H9 (cell line): ENCODE measurements around the gene USP47. TPM values are rescaled to one million over a fixed set of nuclear protein-coding genes. Genes with fewer than 3 reads are reported as not detected.
A peak's percentile ranks its signal among the peaks of the same experiment; 100 is the strongest.

Experiments
- DNase-seq: peaks from one replicate; pipeline ENCODE4 v3.0.0-alpha.2; 2017
- H2AFZ ChIP-seq: one replicate; pipeline ENCODE4 v1.6.1; 2013; ENCODE audit warnings: mild to moderate bottlenecking, low read length, control low read depth, moderate library complexity
- H2AK5ac ChIP-seq: 2 replicates; pipeline ENCODE4 v1.6.1; 2013; ENCODE audit warnings: low read length, control low read depth, mixed read lengths; ENCODE audit not compliant: insufficient read length
- H2BK120ac ChIP-seq: one replicate; pipeline ENCODE4 v1.6.1; 2013; ENCODE audit warnings: low read depth, mild to moderate bottlenecking, low read length, control low read depth, inconsistent platforms; ENCODE audit not compliant: poor library complexity, severe bottlenecking
- H2BK12ac ChIP-seq: 2 replicates; pipeline ENCODE4 v1.6.1; 2013; ENCODE audit warnings: low read length, control low read depth, mixed read lengths, low read depth; ENCODE audit not compliant: insufficient read length
- H2BK15ac ChIP-seq: 2 replicates; pipeline ENCODE4 v1.6.1; 2013; ENCODE audit warnings: low read depth, low read length, control low read depth
- H2BK20ac ChIP-seq: one replicate; pipeline ENCODE4 v1.6.1; 2013; ENCODE audit warnings: low read depth, mild to moderate bottlenecking, low read length, control low read depth, inconsistent platforms; ENCODE audit not compliant: poor library complexity, severe bottlenecking
- H2BK5ac ChIP-seq: 2 replicates; pipeline ENCODE4 v1.6.1; 2013; ENCODE audit warnings: low read length, control low read depth, mixed read lengths; ENCODE audit not compliant: insufficient read length
- H3K14ac ChIP-seq: 2 replicates; pipeline ENCODE4 v1.6.1; 2013; ENCODE audit warnings: low read length, control low read depth; ENCODE audit not compliant: insufficient read depth
- H3K18ac ChIP-seq: 2 replicates; pipeline ENCODE4 v1.6.1; 2013; ENCODE audit warnings: low read depth, mild to moderate bottlenecking, mixed read lengths, low read length, control low read depth; ENCODE audit not compliant: insufficient read length
- H3K23ac ChIP-seq: 2 replicates; pipeline ENCODE4 v1.6.1; 2013; ENCODE audit warnings: low read length, control low read depth, mixed read lengths, low read depth; ENCODE audit not compliant: insufficient read length
- H3K23me2 ChIP-seq: 2 replicates; pipeline ENCODE4 v1.6.1; 2013; ENCODE audit warnings: low read depth, mild to moderate bottlenecking, mixed read lengths, low read length, control low read depth; ENCODE audit not compliant: insufficient read length, poor library complexity, severe bottlenecking
- H3K27ac ChIP-seq: 2 replicates; pipeline ENCODE4 v1.5.1; 2013; ENCODE audit warnings: low read length, control low read depth, mixed read lengths, low read depth; ENCODE audit not compliant: insufficient read length
- H3K27me3 ChIP-seq: 2 replicates; pipeline ENCODE4 v1.6.1; 2013; ENCODE audit warnings: low read length, control low read depth, inconsistent platforms; ENCODE audit not compliant: insufficient read depth
- H3K4ac ChIP-seq: 2 replicates; pipeline ENCODE4 v1.6.1; 2013; ENCODE audit warnings: low read depth, mild to moderate bottlenecking, control low read depth, inconsistent platforms, low read length, moderate library complexity
- H3K4me1 ChIP-seq: 2 replicates; pipeline ENCODE4 v1.6.1; 2013; ENCODE audit warnings: low read length, control low read depth, inconsistent platforms; ENCODE audit not compliant: insufficient read depth
- H3K4me2 ChIP-seq: 2 replicates; pipeline ENCODE4 v1.6.1; 2013; ENCODE audit warnings: low read length, control low read depth, mixed read lengths; ENCODE audit not compliant: insufficient read length, insufficient read depth
- H3K56ac ChIP-seq: 2 replicates; pipeline ENCODE4 v1.6.1; 2013; ENCODE audit warnings: low read depth, mild to moderate bottlenecking, mixed read lengths, low read length, control low read depth; ENCODE audit not compliant: insufficient read length
- H3K79me1 ChIP-seq: 2 replicates; pipeline ENCODE4 v1.6.1; 2013; ENCODE audit warnings: low read depth, mild to moderate bottlenecking, moderate library complexity, low read length, control low read depth, inconsistent platforms; ENCODE audit not compliant: insufficient read depth, poor library complexity, severe bottlenecking
- H3K79me2 ChIP-seq: 2 replicates; pipeline ENCODE4 v1.6.1; 2013; ENCODE audit warnings: low read length, control low read depth, inconsistent platforms; ENCODE audit not compliant: insufficient read depth
- H3K9ac ChIP-seq: 2 replicates; pipeline ENCODE4 v1.6.1; 2013; ENCODE audit warnings: low read length, control low read depth, mixed read lengths; ENCODE audit not compliant: insufficient read length; ENCODE audit errors: extremely low read depth
- H3K9me3 ChIP-seq: one replicate; pipeline ENCODE4 v1.6.1; 2013; ENCODE audit warnings: low read depth, low read length, inconsistent platforms; ENCODE audit not compliant: control insufficient read depth
- H3T11ph ChIP-seq: one replicate; pipeline ENCODE4 v1.6.1; 2013; ENCODE audit warnings: mild to moderate bottlenecking, low read length, control low read depth, inconsistent platforms
- H4K20me1 ChIP-seq: one replicate; pipeline ENCODE4 v1.6.1; 2013; ENCODE audit not compliant: control insufficient read depth, insufficient read length, insufficient read depth
- H4K5ac ChIP-seq: 2 replicates; pipeline ENCODE4 v1.6.1; 2013; ENCODE audit warnings: low read depth, mild to moderate bottlenecking, mixed read lengths, low read length, control low read depth; ENCODE audit not compliant: insufficient read length
- H4K8ac ChIP-seq: replicated peaks from 2 replicates; pipeline ENCODE4 v1.6.1; 2013; ENCODE audit warnings: low read length, control low read depth, mixed read lengths, low read depth; ENCODE audit not compliant: insufficient read length
- H4K91ac ChIP-seq: 2 replicates; pipeline ENCODE4 v1.6.1; 2013; ENCODE audit warnings: low read depth, mild to moderate bottlenecking, moderate library complexity, mixed read lengths, low read length, control low read depth; ENCODE audit not compliant: insufficient read length
- H3K27ac Mint-ChIP-seq, 3 experiments: 2 replicates in 2 of 3; 3 replicates in 1 of 3; pipeline ENCODE4 v1.8.0; 2020 to 2021; ENCODE audit warnings: mixed read lengths in 3 of 3, mild to moderate bottlenecking in 1 of 3, moderate library complexity in 1 of 3
- H3K27me3 Mint-ChIP-seq: 2 replicates; pipeline ENCODE4 v1.8.0; 2021; ENCODE audit warnings: low read depth, mild to moderate bottlenecking, moderate library complexity, mixed read lengths
- H3K36me3 Mint-ChIP-seq, 3 experiments: 2 replicates in 2 of 3; 3 replicates in 1 of 3; pipeline ENCODE4 v1.8.0; 2020 to 2021; ENCODE audit warnings: low read depth in 3 of 3, mixed read lengths in 3 of 3; ENCODE audit not compliant: insufficient read depth in 1 of 3
- H3K4me1 Mint-ChIP-seq, 2 experiments: 2 replicates each; pipeline ENCODE4 v1.8.0; 2020; ENCODE audit warnings: mixed read lengths in 2 of 2
- H3K4me3 Mint-ChIP-seq, 2 experiments: 2 replicates in 1 of 2; 3 replicates in 1 of 2; pipeline ENCODE4 v1.8.0; 2020 to 2021; ENCODE audit warnings: mild to moderate bottlenecking in 2 of 2, mixed read lengths in 2 of 2, moderate library complexity in 1 of 2
- H3K9me3 Mint-ChIP-seq, 2 experiments: 2 replicates in 1 of 2; 3 replicates in 1 of 2; pipeline ENCODE4 v1.8.0; 2020; ENCODE audit warnings: mild to moderate bottlenecking in 2 of 2, mixed read lengths in 2 of 2, moderate library complexity in 1 of 2
- WGBS: extraction: QIAGEN DNeasy Blood & Tissue Kit; methylation state at CpG from one replicate; pipeline ENCODE4 v1.1.7; 2013; ENCODE audit warnings: missing lambda C conversion rate, low lambda C conversion rate, mixed read lengths; ENCODE audit not compliant: insufficient read length; ENCODE audit errors: extremely low coverage; 5-methylcytosine and 5-hydroxymethylcytosine counted together
- long read RNA-seq: library from polyadenylated mRNA; unstranded; transcript quantifications from one replicate; pipeline ENCODE4 v2.0.0, GENCODE V29; 2020
- total RNA-seq: library from RNA; stranded (reverse); gene quantifications from 2 replicates; pipeline ENCODE4 v1.2.1, GENCODE V29; 2021
- TF ChIP-seq, protein P1 (sequence below): fragments of 200-600 bp; sonication (generic); conservative IDR thresholded peaks from 3 replicates; pipeline ENCODE4 v1.8.0; 2021; ENCODE audit warnings: antibody characterized with exemption, mild to moderate bottlenecking

The USP47 gene, protein sequence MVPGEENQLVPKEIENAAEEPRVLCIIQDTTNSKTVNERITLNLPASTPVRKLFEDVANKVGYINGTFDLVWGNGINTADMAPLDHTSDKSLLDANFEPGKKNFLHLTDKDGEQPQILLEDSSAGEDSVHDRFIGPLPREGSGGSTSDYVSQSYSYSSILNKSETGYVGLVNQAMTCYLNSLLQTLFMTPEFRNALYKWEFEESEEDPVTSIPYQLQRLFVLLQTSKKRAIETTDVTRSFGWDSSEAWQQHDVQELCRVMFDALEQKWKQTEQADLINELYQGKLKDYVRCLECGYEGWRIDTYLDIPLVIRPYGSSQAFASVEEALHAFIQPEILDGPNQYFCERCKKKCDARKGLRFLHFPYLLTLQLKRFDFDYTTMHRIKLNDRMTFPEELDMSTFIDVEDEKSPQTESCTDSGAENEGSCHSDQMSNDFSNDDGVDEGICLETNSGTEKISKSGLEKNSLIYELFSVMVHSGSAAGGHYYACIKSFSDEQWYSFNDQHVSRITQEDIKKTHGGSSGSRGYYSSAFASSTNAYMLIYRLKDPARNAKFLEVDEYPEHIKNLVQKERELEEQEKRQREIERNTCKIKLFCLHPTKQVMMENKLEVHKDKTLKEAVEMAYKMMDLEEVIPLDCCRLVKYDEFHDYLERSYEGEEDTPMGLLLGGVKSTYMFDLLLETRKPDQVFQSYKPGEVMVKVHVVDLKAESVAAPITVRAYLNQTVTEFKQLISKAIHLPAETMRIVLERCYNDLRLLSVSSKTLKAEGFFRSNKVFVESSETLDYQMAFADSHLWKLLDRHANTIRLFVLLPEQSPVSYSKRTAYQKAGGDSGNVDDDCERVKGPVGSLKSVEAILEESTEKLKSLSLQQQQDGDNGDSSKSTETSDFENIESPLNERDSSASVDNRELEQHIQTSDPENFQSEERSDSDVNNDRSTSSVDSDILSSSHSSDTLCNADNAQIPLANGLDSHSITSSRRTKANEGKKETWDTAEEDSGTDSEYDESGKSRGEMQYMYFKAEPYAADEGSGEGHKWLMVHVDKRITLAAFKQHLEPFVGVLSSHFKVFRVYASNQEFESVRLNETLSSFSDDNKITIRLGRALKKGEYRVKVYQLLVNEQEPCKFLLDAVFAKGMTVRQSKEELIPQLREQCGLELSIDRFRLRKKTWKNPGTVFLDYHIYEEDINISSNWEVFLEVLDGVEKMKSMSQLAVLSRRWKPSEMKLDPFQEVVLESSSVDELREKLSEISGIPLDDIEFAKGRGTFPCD (N-terminal part only)
- 24.3 and 26.7 TPM in 2 replicates for total RNA-seq
- long read RNA-seq, full-length matches to known transcripts, result 91 of 260 reads
- long read RNA-seq, partial matches to known transcripts, result 137 of 260 reads
- long read RNA-seq, other reads (novel, unspliced or antisense), result 32 of 260 reads

DNA sequence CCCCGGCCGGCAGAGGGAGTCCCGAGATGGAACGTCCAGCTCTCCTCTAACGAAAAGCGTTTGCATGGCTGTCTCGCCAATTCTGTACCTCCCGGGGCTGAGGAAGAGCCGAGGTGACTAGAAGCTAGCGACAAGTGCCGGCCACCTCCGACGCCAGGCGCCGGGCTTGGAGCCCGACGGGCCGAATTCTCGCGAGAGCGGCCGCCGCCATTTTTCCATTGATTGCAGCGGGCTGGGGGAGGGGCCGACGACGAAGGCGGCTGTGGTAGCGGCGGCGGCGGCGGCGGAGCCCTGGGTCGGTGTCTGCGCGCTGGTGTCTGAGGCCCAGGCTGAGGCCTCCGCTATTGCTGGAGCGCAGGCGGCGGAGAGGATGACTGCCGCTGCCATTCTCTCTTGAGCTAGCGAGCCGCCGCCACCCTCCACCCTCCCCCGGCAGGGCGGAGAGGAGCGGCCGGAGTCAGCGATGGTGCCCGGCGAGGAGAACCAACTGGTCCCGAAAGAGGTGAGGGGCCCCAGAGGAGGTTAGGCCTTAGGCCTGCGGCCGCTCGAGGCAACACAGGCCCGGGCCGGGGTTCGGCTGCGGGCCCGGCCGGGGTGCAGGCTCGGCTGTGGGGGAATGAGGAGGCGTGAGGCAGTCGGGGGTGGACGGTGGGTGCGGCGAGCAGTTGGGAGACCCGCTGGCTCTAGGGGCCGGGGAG lies at the start of gene USP47:
Gene USP47 (plus strand): TSS at position 250 of the 698 bp plus-strand sequence. CDS start 214 bp downstream, at position 464.
- no peak within 1 kb of the TSS for H2BK5ac ChIP-seq
- no peak within 1 kb of the TSS for H3T11ph ChIP-seq
- no peak within 1 kb of the TSS for H2BK20ac ChIP-seq
- H3K9me3 Mint-ChIP-seq, result no peaks in the 10 kb centered on the region
- H3K79me2 ChIP-seq, result peaks cover 11% of the 10 kb centered on the region; the same call in 1 of the 2 replicates
- H3K27me3 Mint-ChIP-seq, result no peaks in the 10 kb centered on the region
- H3K18ac ChIP-seq, result peak within 1 kb of the TSS; percentile 94
- peaks cover 15 to 19% of the 10 kb centered on the region in 2 experiments; a peak in 3 of 4 replicates for H3K4me1 Mint-ChIP-seq
- no peak within 1 kb of the TSS for H3K23ac ChIP-seq
- H2AFZ ChIP-seq, result peak within 1 kb of the TSS; percentile 89
- no peaks in the 10 kb centered on the region for H3K79me1 ChIP-seq
- H3K56ac ChIP-seq, result no peak within 1 kb of the TSS
- no peak within 1 kb of the TSS for H3K4ac ChIP-seq
- peak within 1 kb of the TSS; percentile 84 for H3K9ac ChIP-seq
- no peaks in the 10 kb centered on the region for H3K9me3 ChIP-seq
- peaks cover 5% of the 10 kb centered on the region; the same call in 1 of the 2 replicates for H3K4me1 ChIP-seq
- no peak within 1 kb of the TSS for H4K91ac ChIP-seq
- peaks cover 11% of the 10 kb centered on the region for H3K23me2 ChIP-seq
- peak; percentile 89 for DNase-seq
- no peak within 1 kb of the TSS for H4K5ac ChIP-seq
- H3K27ac ChIP-seq, result peak within 1 kb of the TSS; percentile 6
- no peak within 1 kb of the TSS for H2AK5ac ChIP-seq
- no peaks in the 10 kb centered on the region for H4K20me1 ChIP-seq
- peak within 1 kb of the TSS; percentile 91 for H3K14ac ChIP-seq
- no peak within 1 kb of the TSS for H2BK12ac ChIP-seq
- H3K27me3 ChIP-seq, result no peaks in the 10 kb centered on the region
- H2BK15ac ChIP-seq, result no peak within 1 kb of the TSS
- H3K27ac Mint-ChIP-seq, result peak within 1 kb of the TSS in 2 of 3 experiments; percentile 97 to 98; a peak in 6 of 7 replicates
- peak within 1 kb of the TSS; percentile 76 for H3K4me2 ChIP-seq
- no peak within 1 kb of the TSS for H3K4me3 Mint-ChIP-seq
- WGBS, result no CpG with 5 or more reads among the region's 70 CpGs
- H4K8ac ChIP-seq, result no peak within 1 kb of the TSS
- no peak within 1 kb of the TSS for H2BK120ac ChIP-seq
- TF ChIP-seq, protein P1, sequence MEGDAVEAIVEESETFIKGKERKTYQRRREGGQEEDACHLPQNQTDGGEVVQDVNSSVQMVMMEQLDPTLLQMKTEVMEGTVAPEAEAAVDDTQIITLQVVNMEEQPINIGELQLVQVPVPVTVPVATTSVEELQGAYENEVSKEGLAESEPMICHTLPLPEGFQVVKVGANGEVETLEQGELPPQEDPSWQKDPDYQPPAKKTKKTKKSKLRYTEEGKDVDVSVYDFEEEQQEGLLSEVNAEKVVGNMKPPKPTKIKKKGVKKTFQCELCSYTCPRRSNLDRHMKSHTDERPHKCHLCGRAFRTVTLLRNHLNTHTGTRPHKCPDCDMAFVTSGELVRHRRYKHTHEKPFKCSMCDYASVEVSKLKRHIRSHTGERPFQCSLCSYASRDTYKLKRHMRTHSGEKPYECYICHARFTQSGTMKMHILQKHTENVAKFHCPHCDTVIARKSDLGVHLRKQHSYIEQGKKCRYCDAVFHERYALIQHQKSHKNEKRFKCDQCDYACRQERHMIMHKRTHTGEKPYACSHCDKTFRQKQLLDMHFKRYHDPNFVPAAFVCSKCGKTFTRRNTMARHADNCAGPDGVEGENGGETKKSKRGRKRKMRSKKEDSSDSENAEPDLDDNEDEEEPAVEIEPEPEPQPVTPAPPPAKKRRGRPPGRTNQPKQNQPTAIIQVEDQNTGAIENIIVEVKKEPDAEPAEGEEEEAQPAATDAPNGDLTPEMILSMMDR, result peak; percentile 60; the same call in 2 of the 3 replicates
- H3K36me3 Mint-ChIP-seq, result no peaks in the 10 kb centered on the region
